Measurements from ENCODE around the gene EAPP.

EAPP gene, protein sequence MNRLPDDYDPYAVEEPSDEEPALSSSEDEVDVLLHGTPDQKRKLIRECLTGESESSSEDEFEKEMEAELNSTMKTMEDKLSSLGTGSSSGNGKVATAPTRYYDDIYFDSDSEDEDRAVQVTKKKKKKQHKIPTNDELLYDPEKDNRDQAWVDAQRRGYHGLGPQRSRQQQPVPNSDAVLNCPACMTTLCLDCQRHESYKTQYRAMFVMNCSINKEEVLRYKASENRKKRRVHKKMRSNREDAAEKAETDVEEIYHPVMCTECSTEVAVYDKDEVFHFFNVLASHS

GRCh38 chr14:34539407-34540180, at the start of gene EAPP:
EAPP (minus strand) TSS chr14:34539701; CDS start chr14:34539628, 73 bp downstream.
- no peaks in the 10 kb centered on the region for H3K9me3 Mint-ChIP-seq
- peak within 1 kb of the TSS; percentile 95 to 98 (median 98) for H3K27ac Mint-ChIP-seq
- no peaks in the 10 kb centered on the region for H3K27me3 Mint-ChIP-seq (ENCODE audit: low read depth)
- peaks cover 7% of the 10 kb centered on the region for H3K36me3 Mint-ChIP-seq (ENCODE audit: low read depth)
- H3K4me1 Mint-ChIP-seq = peaks cover 18% of the 10 kb centered on the region
- TF ChIP-seq, protein P1, sequence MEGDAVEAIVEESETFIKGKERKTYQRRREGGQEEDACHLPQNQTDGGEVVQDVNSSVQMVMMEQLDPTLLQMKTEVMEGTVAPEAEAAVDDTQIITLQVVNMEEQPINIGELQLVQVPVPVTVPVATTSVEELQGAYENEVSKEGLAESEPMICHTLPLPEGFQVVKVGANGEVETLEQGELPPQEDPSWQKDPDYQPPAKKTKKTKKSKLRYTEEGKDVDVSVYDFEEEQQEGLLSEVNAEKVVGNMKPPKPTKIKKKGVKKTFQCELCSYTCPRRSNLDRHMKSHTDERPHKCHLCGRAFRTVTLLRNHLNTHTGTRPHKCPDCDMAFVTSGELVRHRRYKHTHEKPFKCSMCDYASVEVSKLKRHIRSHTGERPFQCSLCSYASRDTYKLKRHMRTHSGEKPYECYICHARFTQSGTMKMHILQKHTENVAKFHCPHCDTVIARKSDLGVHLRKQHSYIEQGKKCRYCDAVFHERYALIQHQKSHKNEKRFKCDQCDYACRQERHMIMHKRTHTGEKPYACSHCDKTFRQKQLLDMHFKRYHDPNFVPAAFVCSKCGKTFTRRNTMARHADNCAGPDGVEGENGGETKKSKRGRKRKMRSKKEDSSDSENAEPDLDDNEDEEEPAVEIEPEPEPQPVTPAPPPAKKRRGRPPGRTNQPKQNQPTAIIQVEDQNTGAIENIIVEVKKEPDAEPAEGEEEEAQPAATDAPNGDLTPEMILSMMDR (IDR thresholded peaks at IDR 0.05; ENCODE audit: unreplicated experiment in 3 of 3) = peak in 1 of 3 experiments; percentile 10
- H3K4me3 Mint-ChIP-seq = peak within 1 kb of the TSS; percentile 98 to 100 (median 99)

GRCh38 chr14:34583525-34583924, 44.0 kb upstream of the EAPP start:
- no peak overlapping the region for H3K27ac Mint-ChIP-seq
- H3K4me1 Mint-ChIP-seq = no peaks in the 10 kb centered on the region
- no peak overlapping the region for H3K4me3 Mint-ChIP-seq
- TF ChIP-seq, protein P1 (IDR thresholded peaks at IDR 0.05; ENCODE audit: unreplicated experiment in 3 of 3) = no peak
- H3K9me3 Mint-ChIP-seq = no peaks in the 10 kb centered on the region
- H3K36me3 Mint-ChIP-seq (ENCODE audit: low read depth) = peaks cover 67% of the 10 kb centered on the region
- H3K27me3 Mint-ChIP-seq (ENCODE audit: low read depth) = no peaks in the 10 kb centered on the region

GRCh38 chr14:34582117-34582680, 42.7 kb upstream of the EAPP start:
- H3K9me3 Mint-ChIP-seq = no peaks in the 10 kb centered on the region
- no peaks in the 10 kb centered on the region for H3K27me3 Mint-ChIP-seq (ENCODE audit: low read depth)
- H3K36me3 Mint-ChIP-seq (ENCODE audit: low read depth) = peaks cover 68% of the 10 kb centered on the region
- H3K27ac Mint-ChIP-seq = no peak overlapping the region
- H3K4me1 Mint-ChIP-seq = no peaks in the 10 kb centered on the region
- TF ChIP-seq, protein P1 (IDR thresholded peaks at IDR 0.05; ENCODE audit: unreplicated experiment in 3 of 3) = no peak
- H3K4me3 Mint-ChIP-seq = no peak overlapping the region

DNA sequence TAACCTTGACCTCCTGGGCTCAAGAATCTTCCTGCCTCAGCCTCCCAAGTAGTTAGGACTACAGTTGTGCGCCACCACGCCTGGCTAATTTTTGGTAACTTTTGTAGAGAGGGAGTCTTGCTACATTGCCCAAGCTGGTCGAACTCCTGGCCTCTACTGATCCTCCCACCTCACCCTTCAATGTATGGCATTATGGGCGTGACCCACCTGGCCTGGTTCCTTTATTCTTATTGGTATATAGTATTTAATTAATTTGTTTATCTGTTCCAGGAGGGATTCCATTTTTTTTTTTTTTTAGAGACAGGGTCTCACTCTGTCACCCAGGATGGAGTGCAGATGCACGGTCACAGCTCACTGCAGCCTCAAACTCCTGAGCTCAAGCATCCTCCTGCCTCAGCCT, 40.9 kb upstream of the EAPP start:
- H3K9me3 Mint-ChIP-seq = no peaks in the 10 kb centered on the region
- H3K4me3 Mint-ChIP-seq = no peak overlapping the region
- peaks cover 70% of the 10 kb centered on the region for H3K36me3 Mint-ChIP-seq (ENCODE audit: low read depth)
- H3K27ac Mint-ChIP-seq = no peak overlapping the region
- TF ChIP-seq, protein P1 (IDR thresholded peaks at IDR 0.05; ENCODE audit: unreplicated experiment in 3 of 3) = no peak
- H3K4me1 Mint-ChIP-seq = no peaks in the 10 kb centered on the region
- no peaks in the 10 kb centered on the region for H3K27me3 Mint-ChIP-seq (ENCODE audit: low read depth)

- H3K4me1 Mint-ChIP-seq = no peaks in the 10 kb centered on the region
- H3K27ac Mint-ChIP-seq = no peak overlapping the region
- TF ChIP-seq, protein P1 (IDR thresholded peaks at IDR 0.05; ENCODE audit: unreplicated experiment in 3 of 3) = no peak
- peaks cover 50% of the 10 kb centered on the region for H3K36me3 Mint-ChIP-seq (ENCODE audit: low read depth)
- H3K9me3 Mint-ChIP-seq = no peaks in the 10 kb centered on the region
- H3K27me3 Mint-ChIP-seq (ENCODE audit: low read depth) = no peaks in the 10 kb centered on the region
- no peak overlapping the region for H3K4me3 Mint-ChIP-seq
Observed at GRCh38 chr14:34571771-34572170, 32.3 kb upstream of the EAPP start.

All from nephron (organoid).